ENCODE data around the gene MYL3. TPM values are rescaled to one million over a fixed set of nuclear protein-coding genes. Genes with fewer than 3 reads are reported as not detected.
A peak's percentile ranks its signal among the peaks of the same experiment; 100 is the strongest.

Gene MYL3
- total and polyA plus RNA-seq, 3 donors from 2014 or later, result 1.2 to 14.5 (median 3.0) TPM

GRCh38 chr3:46877406-46878125 is 14.3 kb upstream of the MYL3 start, which contains the start of gene PTH1R:
Gene PTH1R (plus strand): TSS chr3:46877721. CDS start chr3:46883560, 5,839 bp downstream.
- no peak for TF ChIP-seq POLR2A (IDR thresholded peaks at IDR 0.05)
- no peak for TF ChIP-seq CTCF (IDR thresholded peaks at IDR 0.05)
- intact Hi-C loops (cut with DNase I; ENCODE audit: low total_unique reads), result no loop called here
- Histone ChIP-seq H3K27me3 (no peaks in the 10 kb centered on the region), H3K9me3 (no peaks in the 10 kb centered on the region), H3K4me3 (no peak within 1 kb of the TSS), H3K36me3 (ENCODE audit: low read depth, missing control alignments) (no peaks in the 10 kb centered on the region), H3K27ac (no peak within 1 kb of the TSS), H3K4me1 (peaks cover 38% of the 10 kb centered on the region)
- DNase-seq, result no peak
- 91 to 96% methylated on average over 4 to 7 of the region's 7 CpGs for WGBS, 2 donors

- 87 to 94% methylated on average over 6 to 10 of the region's 10 CpGs for WGBS, 2 donors
- no peak for DNase-seq
- Histone ChIP-seq H3K4me3 (no peak overlapping the region), H3K27me3 (no peaks in the 10 kb centered on the region), H3K27ac (no peak overlapping the region), H3K36me3 (ENCODE audit: low read depth, missing control alignments) (no peaks in the 10 kb centered on the region), H3K9me3 (no peaks in the 10 kb centered on the region), H3K4me1 (peaks cover 45% of the 10 kb centered on the region)
- no peak for TF ChIP-seq POLR2A (IDR thresholded peaks at IDR 0.05)
- TF ChIP-seq CTCF (IDR thresholded peaks at IDR 0.05), result no peak
- intact Hi-C loops (cut with DNase I; ENCODE audit: low total_unique reads), result no loop called here
These were observed 13.4 kb upstream of the MYL3 start for GRCh38 chr3:46876313-46877300.

GRCh38 chr3:46875560-46875959 is 12.3 kb upstream of the MYL3 start:
- intact Hi-C loops (cut with DNase I; ENCODE audit: low total_unique reads), result no loop called here
- Histone ChIP-seq H3K9me3 (no peaks in the 10 kb centered on the region), H3K36me3 (ENCODE audit: low read depth, missing control alignments) (no peaks in the 10 kb centered on the region), H3K4me1 (peaks cover 40% of the 10 kb centered on the region), H3K27me3 (no peaks in the 10 kb centered on the region), H3K4me3 (no peak overlapping the region), H3K27ac (no peak overlapping the region)
- DNase-seq, result no peak
- TF ChIP-seq POLR2A (IDR thresholded peaks at IDR 0.05), result no peak
- no peak for TF ChIP-seq CTCF (IDR thresholded peaks at IDR 0.05)
- 93 to 96% methylated on average over 5 to 9 of the region's 9 CpGs for WGBS, 2 donors

- intact Hi-C loops (cut with DNase I; ENCODE audit: low total_unique reads), result no loop called here
These were observed 11.2 kb upstream of the MYL3 start for GRCh38 chr3:46874430-46874829.

More at GRCh38 chr3:46874430-46874829, 11.2 kb upstream of the MYL3 start:
- 68 to 76% methylated on average over 8 to 18 of the region's 18 CpGs for WGBS, 2 donors
- Histone ChIP-seq H3K27ac (peak overlapping the region; percentile 56 to 71), H3K4me1 (peaks cover 43% of the 10 kb centered on the region), H3K27me3 (no peaks in the 10 kb centered on the region), H3K9me3 (no peaks in the 10 kb centered on the region), H3K36me3 (ENCODE audit: low read depth, missing control alignments) (no peaks in the 10 kb centered on the region), H3K4me3 (no peak overlapping the region)
- TF ChIP-seq CTCF (IDR thresholded peaks at IDR 0.05), result no peak
- TF ChIP-seq POLR2A (IDR thresholded peaks at IDR 0.05), result no peak
- DNase-seq, result peak; percentile 68
